PFSK-1 (cell line): ENCODE data around the gene WDR90.

Experiments used
- FOXP2 ChIP-seq: optimal IDR thresholded peaks from 2 replicates; pipeline ENCODE3; 2011; ENCODE audit warnings: borderline replicate concordance, control low read depth, inconsistent platforms; ENCODE audit not compliant: insufficient read depth; ENCODE audit errors: extremely low read length, extremely low read depth
- POLR2AphosphoS5 ChIP-seq: IDR thresholded peaks from 2 replicates; pipeline ENCODE4 v1.6.1; 2012; ENCODE audit warnings: low read depth, mild to moderate bottlenecking, control low read depth, low read length, moderate library complexity
- SIN3A ChIP-seq: IDR thresholded peaks from 2 replicates; pipeline ENCODE4 v1.6.1; 2012; ENCODE audit warnings: mild to moderate bottlenecking, low read length, moderate library complexity, borderline replicate concordance; ENCODE audit not compliant: insufficient read depth
- TAF1 ChIP-seq: IDR thresholded peaks from 2 replicates; pipeline ENCODE4 v1.6.1; 2012; ENCODE audit warnings: low read length, control low read depth, borderline replicate concordance; ENCODE audit not compliant: insufficient read depth
- TF ChIP-seq, protein P1 (sequence below), 2 experiments: IDR thresholded peaks; 2 replicates each; pipeline versions ENCODE4 v1.6.1 to v1.8.0; 2011 to 2012; ENCODE audit warnings: low read depth in 2 of 2, low read length in 2 of 2, control low read depth in 1 of 2, inconsistent platforms in 1 of 2, mild to moderate bottlenecking in 1 of 2, moderate library complexity in 1 of 2; ENCODE audit not compliant: insufficient read depth in 1 of 2

WDR90 gene

DNA sequence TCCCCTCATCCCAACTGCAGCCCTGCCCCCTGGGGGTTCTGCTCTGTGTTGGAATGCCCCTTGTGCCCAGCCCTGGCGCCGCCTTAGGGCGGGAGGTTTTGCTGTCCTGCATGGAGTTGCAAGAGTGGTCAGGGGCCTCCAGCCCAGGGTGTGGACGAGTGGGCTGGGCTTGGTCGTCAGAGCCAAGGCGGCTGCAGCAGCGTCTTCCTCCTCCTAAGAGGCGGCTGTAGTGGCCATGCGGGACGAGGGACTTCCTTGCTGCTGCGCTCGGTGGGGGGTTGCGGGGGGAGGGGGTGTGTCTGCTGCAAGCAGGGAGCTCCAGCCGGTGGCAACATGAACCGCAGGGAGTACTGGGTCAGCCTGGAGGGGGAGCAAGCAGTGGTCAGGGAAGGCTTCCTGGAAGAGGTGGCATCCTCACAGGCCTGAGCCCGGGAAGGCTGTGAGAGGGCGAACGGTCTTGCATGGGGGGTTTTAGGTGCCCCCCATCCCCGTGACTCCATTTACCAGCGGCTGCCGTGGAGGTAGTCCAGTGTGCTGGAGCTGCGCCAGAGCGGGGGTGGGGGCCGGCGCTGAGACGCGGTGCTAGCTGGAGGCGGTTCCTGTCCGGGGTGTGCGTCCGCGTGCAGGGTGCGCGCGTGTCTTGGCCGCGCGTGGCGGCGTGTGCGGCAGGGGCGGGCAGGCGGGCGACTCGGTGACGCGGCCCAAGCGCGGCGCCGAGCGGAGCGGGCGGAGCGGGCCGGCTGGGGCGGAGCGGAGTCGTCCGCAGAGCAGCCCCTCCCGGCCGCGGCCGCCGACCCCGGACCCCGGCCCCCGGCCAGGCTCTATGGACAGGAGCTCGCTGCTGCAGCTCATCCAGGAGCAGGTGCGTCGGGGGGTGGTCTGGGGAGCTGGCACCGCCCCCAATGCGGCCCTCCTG is 26.1 kb downstream of the WDR90 start, which contains the start of gene RHBDL1:
RHBDL1 (plus strand) TSS at position 704 of the 916 bp plus-strand sequence; CDS start at position 824, 120 bp downstream.
- TF ChIP-seq TAF1: no peak

DNA sequence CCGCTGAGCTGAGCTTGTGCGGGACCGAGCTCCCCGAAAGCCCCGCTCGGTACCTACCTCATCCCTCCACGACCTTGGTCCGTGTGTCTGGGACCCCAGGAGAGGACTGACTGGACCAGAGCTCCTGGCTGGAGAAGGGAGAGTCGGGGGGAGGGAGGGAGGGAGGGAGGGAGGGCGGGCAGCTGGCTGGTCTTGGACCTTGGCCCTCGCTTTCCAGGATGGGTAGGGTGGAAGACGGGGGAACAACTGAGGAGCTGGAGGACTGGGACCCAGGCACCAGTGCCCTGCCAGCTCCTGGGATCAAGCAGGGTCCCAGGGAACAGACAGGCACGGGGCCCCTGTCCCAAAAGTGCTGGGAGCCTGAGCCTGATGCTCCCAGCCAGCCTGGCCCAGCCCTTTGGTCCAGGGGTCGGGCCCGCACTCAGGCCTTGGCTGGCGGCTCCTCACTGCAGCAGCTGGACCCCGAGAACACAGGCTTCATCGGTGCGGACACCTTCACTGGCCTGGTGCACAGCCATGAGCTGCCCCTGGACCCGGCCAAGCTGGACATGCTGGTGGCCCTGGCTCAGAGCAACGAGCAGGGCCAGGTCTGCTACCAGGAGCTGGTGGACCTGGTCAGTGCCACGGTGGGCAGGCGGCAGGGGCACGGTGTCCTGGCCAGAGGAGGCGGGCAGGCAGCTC is 26.9 kb downstream of the WDR90 start:
- TF ChIP-seq FOXP2: no peak
- TF ChIP-seq, protein P1, sequence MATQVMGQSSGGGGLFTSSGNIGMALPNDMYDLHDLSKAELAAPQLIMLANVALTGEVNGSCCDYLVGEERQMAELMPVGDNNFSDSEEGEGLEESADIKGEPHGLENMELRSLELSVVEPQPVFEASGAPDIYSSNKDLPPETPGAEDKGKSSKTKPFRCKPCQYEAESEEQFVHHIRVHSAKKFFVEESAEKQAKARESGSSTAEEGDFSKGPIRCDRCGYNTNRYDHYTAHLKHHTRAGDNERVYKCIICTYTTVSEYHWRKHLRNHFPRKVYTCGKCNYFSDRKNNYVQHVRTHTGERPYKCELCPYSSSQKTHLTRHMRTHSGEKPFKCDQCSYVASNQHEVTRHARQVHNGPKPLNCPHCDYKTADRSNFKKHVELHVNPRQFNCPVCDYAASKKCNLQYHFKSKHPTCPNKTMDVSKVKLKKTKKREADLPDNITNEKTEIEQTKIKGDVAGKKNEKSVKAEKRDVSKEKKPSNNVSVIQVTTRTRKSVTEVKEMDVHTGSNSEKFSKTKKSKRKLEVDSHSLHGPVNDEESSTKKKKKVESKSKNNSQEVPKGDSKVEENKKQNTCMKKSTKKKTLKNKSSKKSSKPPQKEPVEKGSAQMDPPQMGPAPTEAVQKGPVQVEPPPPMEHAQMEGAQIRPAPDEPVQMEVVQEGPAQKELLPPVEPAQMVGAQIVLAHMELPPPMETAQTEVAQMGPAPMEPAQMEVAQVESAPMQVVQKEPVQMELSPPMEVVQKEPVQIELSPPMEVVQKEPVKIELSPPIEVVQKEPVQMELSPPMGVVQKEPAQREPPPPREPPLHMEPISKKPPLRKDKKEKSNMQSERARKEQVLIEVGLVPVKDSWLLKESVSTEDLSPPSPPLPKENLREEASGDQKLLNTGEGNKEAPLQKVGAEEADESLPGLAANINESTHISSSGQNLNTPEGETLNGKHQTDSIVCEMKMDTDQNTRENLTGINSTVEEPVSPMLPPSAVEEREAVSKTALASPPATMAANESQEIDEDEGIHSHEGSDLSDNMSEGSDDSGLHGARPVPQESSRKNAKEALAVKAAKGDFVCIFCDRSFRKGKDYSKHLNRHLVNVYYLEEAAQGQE (IDR thresholded peaks at IDR 0.05; ENCODE audit: insufficient read depth in 1 of 2, low read depth in 2 of 2, low read length in 2 of 2): no peak
- no peak for TF ChIP-seq POLR2AphosphoS5
- no peak for TF ChIP-seq TAF1
- no peak for TF ChIP-seq SIN3A

DNA sequence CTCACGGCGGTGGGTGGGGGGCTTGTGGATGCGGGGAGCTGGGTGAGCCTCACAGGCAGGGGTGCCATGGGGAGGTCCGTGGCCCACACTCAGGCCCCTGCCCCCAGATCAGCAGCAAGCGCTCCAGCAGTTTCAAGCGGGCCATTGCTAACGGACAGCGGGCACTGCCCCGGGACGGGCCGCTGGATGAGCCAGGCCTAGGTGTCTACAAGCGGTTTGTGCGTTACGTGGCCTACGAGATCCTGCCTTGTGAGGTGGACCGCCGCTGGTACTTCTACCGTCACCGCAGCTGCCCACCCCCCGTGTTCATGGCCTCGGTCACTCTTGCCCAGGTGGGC is 27.4 kb downstream of the WDR90 start:
- no peak for TF ChIP-seq TAF1
- TF ChIP-seq FOXP2: no peak

DNA sequence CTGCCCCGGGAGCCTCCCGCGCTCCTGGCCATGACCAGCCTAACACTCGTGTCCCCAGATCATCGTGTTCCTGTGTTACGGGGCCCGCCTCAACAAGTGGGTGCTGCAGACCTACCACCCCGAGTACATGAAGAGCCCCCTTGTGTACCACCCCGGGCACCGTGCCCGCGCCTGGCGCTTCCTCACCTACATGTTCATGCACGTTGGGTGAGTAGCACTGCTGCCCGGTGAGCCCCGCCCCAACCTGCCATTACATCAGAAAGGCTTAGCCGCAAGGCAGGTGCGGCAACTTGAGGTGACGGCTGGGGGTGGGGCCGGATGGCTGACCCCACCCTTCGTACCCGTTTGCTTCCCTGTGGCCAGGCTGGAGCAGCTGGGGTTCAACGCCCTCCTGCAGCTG is 27.7 kb downstream of the WDR90 start:
- no peak for TF ChIP-seq FOXP2
- TF ChIP-seq, protein P1 (IDR thresholded peaks at IDR 0.05; ENCODE audit: insufficient read depth in 1 of 2, low read depth in 2 of 2, low read length in 2 of 2): no peak
- no peak for TF ChIP-seq POLR2AphosphoS5
- no peak for TF ChIP-seq SIN3A
- no peak for TF ChIP-seq TAF1

DNA sequence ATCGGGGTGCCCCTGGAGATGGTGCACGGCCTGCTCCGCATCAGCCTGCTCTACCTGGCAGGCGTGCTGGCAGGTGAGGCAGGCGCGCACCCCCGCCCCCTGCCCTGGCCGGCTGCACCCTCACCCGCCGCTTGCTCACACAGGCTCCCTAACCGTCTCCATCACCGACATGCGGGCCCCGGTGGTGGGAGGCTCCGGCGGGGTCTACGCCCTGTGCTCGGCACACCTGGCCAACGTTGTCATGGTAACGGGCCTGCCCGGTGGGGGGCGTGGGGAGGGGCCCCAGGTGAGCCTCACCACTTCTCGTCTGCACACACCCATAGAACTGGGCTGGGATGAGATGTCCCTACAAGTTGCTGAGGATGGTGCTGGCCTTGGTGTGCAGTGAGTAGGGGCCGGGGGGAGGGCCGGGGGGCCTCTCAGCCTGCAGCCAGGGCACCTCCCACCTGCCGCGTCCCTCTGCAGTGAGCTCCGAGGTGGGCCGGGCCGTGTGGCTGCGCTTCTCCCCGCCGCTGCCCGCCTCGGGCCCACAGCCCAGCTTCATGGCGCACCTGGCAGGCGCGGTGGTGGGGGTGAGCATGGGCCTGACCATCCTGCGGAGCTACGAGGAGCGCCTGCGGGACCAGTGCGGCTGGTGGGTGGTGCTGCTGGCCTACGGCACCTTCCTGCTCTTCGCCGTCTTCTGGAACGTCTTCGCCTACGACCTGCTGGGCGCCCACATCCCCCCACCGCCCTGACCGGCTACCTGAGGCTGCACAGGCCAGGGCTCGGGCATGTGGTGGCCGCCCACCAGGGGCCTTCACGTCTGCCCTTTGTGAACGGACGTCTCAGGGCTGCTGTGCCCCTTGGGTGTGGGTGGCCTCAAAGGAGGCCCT is 28.4 kb downstream of the WDR90 start:
- TF ChIP-seq, protein P1 (IDR thresholded peaks at IDR 0.05; ENCODE audit: insufficient read depth in 1 of 2, low read depth in 2 of 2, low read length in 2 of 2): no peak
- no peak for TF ChIP-seq SIN3A
- TF ChIP-seq POLR2AphosphoS5: no peak
- no peak for TF ChIP-seq TAF1
- no peak for TF ChIP-seq FOXP2
